ENCODE data around the gene KAT2A.

- TF ChIP-seq CTCF (IDR thresholded peaks at IDR 0.05): no peak
- no peak for TF ChIP-seq POLR2A (IDR thresholded peaks at IDR 0.05)
Observed at GRCh38 chr17:42068979-42069378, 52.2 kb downstream of the KAT2A start.
